Pancreas (tissue), 10 donors: ENCODE results near the gene SELPLG. TPM values are rescaled to one million over a fixed set of nuclear protein-coding genes. Genes with fewer than 3 reads are reported as not detected.
"Not testable (repeated sequence)": the region's sequence is repeated elsewhere in the genome, so short reads cannot be mapped to it uniquely, and the experiment has no call there.

Experiments
- ATAC-seq, 4 donors: fragments of 200-7000 bp; cut with Tn5 transposase; one replicate each; pipeline versions ENCODE4 v1.8.0 to v1.9.1; 2020; ENCODE audit warnings: mild to moderate bottlenecking in 4 of 4, moderate library complexity in 4 of 4
- DNase-seq, 6 donors: peaks; one replicate each; pipeline ENCODE4 v3.0.0-alpha.2; 2020
- FAIRE-seq: peaks from 2 replicates; lab custom pipeline; 2012; peaks lifted over from hg19 to GRCh38; lab: Jason Lieb, UNC
- H3K27ac ChIP-seq, 4 donors: fragments of 200-600 bp; sonication (generic); 1 replicate in 3 of 4; 2 replicates in 1 of 4; pipeline versions ENCODE4 v1.5.0 to v1.8.0; 2020
- H3K27me3 ChIP-seq, 4 donors: fragments of 200-600 bp; one replicate each; pipeline ENCODE4 v1.8.0; 2021
- H3K36me3 ChIP-seq, 3 donors: fragments of 200-600 bp; sonication (generic) in 1 of 3; one replicate each; pipeline versions ENCODE4 v1.5.0 to v1.8.0; 2020 to 2021
- H3K4me1 ChIP-seq, 3 donors: fragments of 200-600 bp; one replicate each; pipeline ENCODE4 v1.8.0; 2021
- H3K4me3 ChIP-seq, 4 donors: fragments of 200-600 bp; sonication (generic) in 2 of 4; one replicate each; pipeline versions ENCODE4 v1.5.0 to v1.8.0; 2020 to 2021
- H3K9me3 ChIP-seq, 4 donors: fragments of 200-600 bp; one replicate each; pipeline ENCODE4 v1.8.0; 2021
- CTCF ChIP-seq, 4 donors: fragments of 200-600 bp; sonication (generic) in 3 of 4; IDR thresholded peaks; one replicate each; pipeline versions ENCODE4 v1.5.0 to v1.8.0; 2021; ENCODE audit warnings: antibody characterized with exemption in 4 of 4
- WGBS, 2 donors: extraction: QIAGEN DNeasy Blood & Tissue Kit; methylation state at CpG; one replicate each; pipeline ENCODE4 v1.1.7; 2013; 5-methylcytosine and 5-hydroxymethylcytosine counted together
- intact Hi-C, 3 donors: fragments of 100-400 bp; cut with DNase I; formaldehyde crosslinking; loops; one replicate each; pipeline versions ENCODE4 v1.11.1 to v1.14.2; 2022
- polyA plus RNA-seq, 2 donors: library from polyadenylated mRNA; stranded (reverse); fragments of 200-250 nt; gene quantifications; one replicate each; pipeline ENCODE4 v1.2.3, GENCODE V29; 2013
- total RNA-seq, 6 donors: library from RNA; stranded (reverse); fragmentation: NEBNext Ultra II Directional in 4 of 6; extraction: Animal tissue kit (Norgen Biotek cat#: 25700) in 4 of 6; gene quantifications; one replicate each; pipeline versions ENCODE4 v1.2.1 to v1.2.4, GENCODE V29; 2021 to 2023
- donor health status: healthy with polysubstance abuse.
- donor health status: DM: no; HTN: no; CAD: no; lungs with moderate emphysema.
- donor health status: DM: no; HTN: no; CAD: no.
- donor health status: control.
- donor health status: control.
- donor health status: Bipolar disorder and iron deficiency.
- donor health status: DM: yes; HTN: yes; CAD: no.
- donor health status: DM: no; HTN: no; CAD: no.
- donor health status: DM: no; HTN: no; CAD: no.
- donor health status: DM: yes; HTN: yes; CAD: no.

SELPLG gene
- total and polyA plus RNA-seq, 8 donors, result 0.28 to 9.5 (median 1.2) TPM

GRCh38 chr12:108576660-108577234 lies 56.9 kb downstream of the SELPLG start:
- Histone ChIP-seq H3K27me3 (no peaks in the 10 kb centered on the region), H3K9me3 (no peaks in the 10 kb centered on the region), H3K36me3 (no peaks in the 10 kb centered on the region), H3K4me3 (no peak overlapping the region), H3K4me1 (no peaks in the 10 kb centered on the region), H3K27ac (no peak overlapping the region)
- intact Hi-C loops, result no loop called here
- DNase-seq (no peak), ATAC-seq (no peak), FAIRE-seq (no peak)
- 48 to 59% methylated on average over 6 of the region's 6 CpGs for WGBS, 2 donors
- no peak for TF ChIP-seq CTCF (IDR thresholded peaks at IDR 0.05)

- H3K4me3 ChIP-seq, result no peak overlapping the region
- FAIRE-seq, result no peak
- no peaks in the 10 kb centered on the region for H3K27me3 ChIP-seq
- H3K36me3 ChIP-seq, result no peaks in the 10 kb centered on the region
- no peak overlapping the region for H3K27ac ChIP-seq
- intact Hi-C loops, result no loop called here
- no peak for DNase-seq
- no peaks in the 10 kb centered on the region for H3K9me3 ChIP-seq
- ATAC-seq, result no peak
- TF ChIP-seq CTCF (IDR thresholded peaks at IDR 0.05), result no peak
- WGBS, 2 donors, result 78 to 85% methylated on average over 9 of the region's 9 CpGs
- H3K4me1 ChIP-seq, result no peaks in the 10 kb centered on the region
These were observed 58.3 kb downstream of the SELPLG start for GRCh38 chr12:108575199-108575912.

GRCh38 chr12:108574276-108574675 lies 59.4 kb downstream of the SELPLG start:
- intact Hi-C loops, result loop anchor here in 2 of 3 donors (5.0 kb wide), 2 partner anchors 38 to 43 kb away; no protein-coding TSS in a partner anchor
- not testable (repeated sequence) for H3K36me3 ChIP-seq, DNase-seq, ATAC-seq, H3K4me1 ChIP-seq, H3K4me3 ChIP-seq, H3K27ac ChIP-seq, H3K27me3 ChIP-seq, H3K9me3 ChIP-seq, FAIRE-seq
- WGBS, 2 donors, result 87 to 88% methylated on average over 1 of the region's 1 CpG

GRCh38 chr12:108573317-108573716 lies 60.4 kb downstream of the SELPLG start:
- no peaks in the 10 kb centered on the region for H3K27me3 ChIP-seq
- peaks cover 0 to 15% (median 0%) of the 10 kb centered on the region in 3 donors for H3K36me3 ChIP-seq
- no peak overlapping the region for H3K27ac ChIP-seq
- ATAC-seq (no peak), FAIRE-seq (no peak), DNase-seq (no peak)
- no peaks in the 10 kb centered on the region for H3K9me3 ChIP-seq
- H3K4me3 ChIP-seq, result no peak overlapping the region
- intact Hi-C loops, result loop anchor here in 2 of 3 donors (5.0 kb wide), 2 partner anchors 39 to 44 kb away; no protein-coding TSS in a partner anchor
- H3K4me1 ChIP-seq, result peaks cover 0 to 6% (median 0%) of the 10 kb centered on the region in 3 donors
- TF ChIP-seq CTCF (IDR thresholded peaks at IDR 0.05), result no peak
- WGBS, 2 donors, result 34 to 55% methylated on average over 2 of the region's 2 CpGs

- DNase-seq, result no peak
- TF ChIP-seq CTCF (IDR thresholded peaks at IDR 0.05), result no peak
- Histone ChIP-seq H3K9me3 (no peaks in the 10 kb centered on the region), H3K4me3 (no peak overlapping the region), H3K4me1 (peaks cover 0 to 7% (median 0%) of the 10 kb centered on the region in 3 donors), H3K27ac (no peak overlapping the region), H3K36me3 (peaks cover 0 to 25% (median 0%) of the 10 kb centered on the region in 3 donors), H3K27me3 (no peaks in the 10 kb centered on the region)
- no peak for ATAC-seq
- FAIRE-seq, result no peak
- WGBS, 2 donors, result 57 to 70% methylated on average over 8 of the region's 8 CpGs
- intact Hi-C loops, result loop anchor here in 2 of 3 donors (5.0 kb wide), 2 partner anchors 40 to 45 kb away; no protein-coding TSS in a partner anchor
These were observed 61.4 kb downstream of the SELPLG start for GRCh38 chr12:108572166-108572790.
